CD8-positive, alpha-beta memory T cell (primary cell): Measurements from ENCODE around the gene FAT1. TPM values are rescaled to one million over a fixed set of nuclear protein-coding genes. Genes with fewer than 3 reads are reported as not detected.
A peak's percentile ranks its signal among the peaks of the same experiment; 100 is the strongest.

Source experiments
- CTCF ChIA-PET: fragments of 350-600 bp; sonication (Branson Sonifier 250); formaldehyde crosslinking; loops from one replicate; lab custom pipeline; 2021; ENCODE audit warnings: antibody characterized with exemption; lab: Charles Lee
- POLR2A ChIA-PET: fragments of 350-600 bp; sonication (Branson Sonifier 250); formaldehyde crosslinking; loops from one replicate; lab custom pipeline; 2021; ENCODE audit warnings: antibody characterized with exemption; lab: Charles Lee
- DNase-seq, 5 donors: peaks; one replicate each; pipeline versions ENCODE4 v3.0.0 to v3.0.0-alpha.2; 2020 to 2022; ENCODE audit warnings: mixed read lengths in 1 of 5
- H3K27ac ChIP-seq: one replicate; pipeline ENCODE4 v1.7.0; 2013; ENCODE audit warnings: low read depth, mild to moderate bottlenecking, low read length, moderate library complexity
- H3K27me3 ChIP-seq: 2 replicates; pipeline ENCODE4 v1.7.0; 2013; ENCODE audit warnings: low read length, mild to moderate bottlenecking; ENCODE audit not compliant: insufficient read depth, poor library complexity, severe bottlenecking
- H3K36me3 ChIP-seq: 2 replicates; pipeline ENCODE4 v1.7.0; 2013; ENCODE audit warnings: mild to moderate bottlenecking, low read length, moderate library complexity; ENCODE audit not compliant: insufficient read depth
- H3K4me1 ChIP-seq: 2 replicates; pipeline ENCODE4 v1.7.0; 2013; ENCODE audit warnings: mild to moderate bottlenecking, low read length, moderate library complexity; ENCODE audit not compliant: insufficient read depth
- H3K4me3 ChIP-seq: 2 replicates; pipeline ENCODE4 v1.7.0; 2013; ENCODE audit warnings: mild to moderate bottlenecking, low read length
- H3K9me3 ChIP-seq: 2 replicates; pipeline ENCODE4 v1.7.0; 2013; ENCODE audit warnings: mild to moderate bottlenecking, low read length
- H3K27ac Mint-ChIP-seq, 8 donors: one replicate each; pipeline ENCODE4 v1.8.0; 2020 to 2021; ENCODE audit warnings: mixed read lengths in 8 of 8, mild to moderate bottlenecking in 6 of 8, inconsistent platforms in 3 of 8, moderate library complexity in 3 of 8
- H3K27me3 Mint-ChIP-seq, 2 donors: one replicate each; pipeline ENCODE4 v1.8.0; 2020 to 2021; ENCODE audit warnings: mixed read lengths in 2 of 2, mild to moderate bottlenecking in 1 of 2, moderate library complexity in 1 of 2
- H3K36me3 Mint-ChIP-seq, 3 donors: one replicate each; pipeline ENCODE4 v1.8.0; 2020 to 2021; ENCODE audit warnings: mixed read lengths in 3 of 3, inconsistent platforms in 1 of 3, mild to moderate bottlenecking in 1 of 3
- H3K4me1 Mint-ChIP-seq, 3 donors: one replicate each; pipeline ENCODE4 v1.8.0; 2020 to 2021; ENCODE audit warnings: mixed read lengths in 3 of 3, inconsistent platforms in 1 of 3, mild to moderate bottlenecking in 1 of 3
- H3K4me3 Mint-ChIP-seq, 7 donors: one replicate each; pipeline ENCODE4 v1.8.0; 2020 to 2021; ENCODE audit warnings: mixed read lengths in 7 of 7, mild to moderate bottlenecking in 6 of 7, moderate library complexity in 4 of 7, inconsistent platforms in 2 of 7
- H3K9me3 Mint-ChIP-seq, 5 donors: one replicate each; pipeline ENCODE4 v1.8.0; 2020 to 2022; ENCODE audit warnings: mixed read lengths in 5 of 5, mild to moderate bottlenecking in 3 of 5, moderate library complexity in 2 of 5, inconsistent platforms in 1 of 5
- polyA plus RNA-seq: library from polyadenylated mRNA; unstranded; fragments of 300-500 nt; fragmentation: Illumina TruSeq; gene quantifications from one replicate; pipeline ENCODE4 v1.2.3, GENCODE V29; 2021
- total RNA-seq, 2 experiments: library from RNA; stranded (reverse); gene quantifications; one replicate each; pipeline ENCODE4 v1.2.3, GENCODE V29; 2021

Gene FAT1
- total and polyA plus RNA-seq, 3 experiments from 2014 or later, result not detected

DNA sequence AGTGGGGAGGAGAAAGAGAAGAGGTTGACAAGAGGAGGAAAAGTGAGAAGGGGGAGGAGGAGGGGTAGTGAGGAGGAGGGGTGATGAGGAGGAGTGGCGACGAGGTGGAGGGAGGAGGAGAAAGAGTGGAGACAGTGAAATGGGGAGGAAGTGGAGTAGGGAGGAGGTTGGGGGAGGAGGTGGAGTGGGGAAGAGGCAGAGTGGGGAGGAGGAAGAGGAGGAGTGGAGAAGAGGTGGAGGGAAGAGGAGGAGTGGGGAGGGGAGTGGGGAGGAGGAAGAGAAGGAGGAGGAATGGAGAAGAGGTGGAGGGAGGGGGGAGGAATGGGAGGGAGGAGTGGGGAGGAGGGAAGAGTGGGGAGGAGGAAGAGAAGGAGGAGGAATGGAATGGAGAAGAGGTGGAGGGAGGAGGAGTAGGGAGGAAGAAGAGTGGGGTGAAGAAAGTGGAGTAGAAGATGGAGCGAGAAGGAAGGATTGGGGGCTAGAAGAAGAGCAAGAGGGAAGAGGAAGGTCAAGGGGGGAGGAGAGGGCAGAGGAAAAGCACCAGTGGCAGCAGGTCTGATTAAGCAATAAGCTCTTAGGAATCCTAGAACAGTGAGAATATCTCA lies 118.3 kb downstream of the FAT1 start:
- no peaks in the 10 kb centered on the region for H3K36me3 Mint-ChIP-seq
- no peaks in the 10 kb centered on the region for H3K4me1 Mint-ChIP-seq
- no peak for DNase-seq
- H3K9me3 ChIP-seq, result no peaks in the 10 kb centered on the region
- no peaks in the 10 kb centered on the region for H3K4me1 ChIP-seq
- no peak overlapping the region for H3K27ac Mint-ChIP-seq
- H3K36me3 ChIP-seq, result no peaks in the 10 kb centered on the region
- peaks cover 0 to 15% (median 3%) of the 10 kb centered on the region in 5 donors for H3K9me3 Mint-ChIP-seq
- no peaks in the 10 kb centered on the region for H3K27me3 ChIP-seq
- ChIA-PET POLR2A (no interaction called here), CTCF (no interaction called here)
- H3K27me3 Mint-ChIP-seq, result peaks cover 0 to 2% of the 10 kb centered on the region in 2 donors
- no peak overlapping the region for H3K4me3 Mint-ChIP-seq
- no peak overlapping the region for H3K27ac ChIP-seq
- H3K4me3 ChIP-seq, result no peak overlapping the region

DNA sequence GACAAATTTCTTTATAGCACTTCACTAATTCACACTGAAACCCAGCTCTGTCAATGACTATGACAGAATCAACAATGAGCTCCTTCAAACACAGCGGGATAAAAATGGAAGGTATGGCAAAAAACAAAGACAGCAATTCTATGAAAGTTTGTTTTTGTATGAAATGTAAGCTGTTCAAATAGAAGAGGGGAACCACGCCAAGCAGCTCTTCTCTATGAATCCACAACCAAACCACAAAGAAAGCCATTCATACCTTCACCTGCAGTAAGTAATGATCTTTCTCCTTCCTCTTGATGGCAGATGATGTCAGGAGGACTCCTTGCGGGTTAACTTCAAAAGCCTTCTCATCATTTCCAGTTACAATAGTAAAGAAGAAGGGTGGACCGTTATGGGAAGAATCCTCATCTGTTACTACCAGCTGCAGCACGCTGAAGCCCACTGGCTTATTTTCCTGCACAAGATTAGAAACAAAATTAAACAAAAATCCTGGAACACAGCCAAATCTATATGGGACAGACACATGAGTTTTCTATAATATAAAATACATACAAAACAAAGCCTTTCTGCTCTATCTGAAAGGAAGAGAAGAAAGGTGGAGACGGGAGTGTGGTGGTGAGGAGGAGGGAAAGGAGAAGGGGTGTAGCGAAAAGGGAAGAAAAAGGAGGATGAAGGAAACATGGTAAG lies 119.4 kb downstream of the FAT1 start:
- Histone ChIP-seq H3K27me3 (no peaks in the 10 kb centered on the region), H3K4me3 (no peak overlapping the region), H3K36me3 (no peaks in the 10 kb centered on the region), H3K4me1 (no peaks in the 10 kb centered on the region), H3K27ac (no peak overlapping the region), H3K9me3 (no peaks in the 10 kb centered on the region)
- H3K27me3 Mint-ChIP-seq, result peaks cover 0 to 2% of the 10 kb centered on the region in 2 donors
- H3K9me3 Mint-ChIP-seq, result peaks cover 0 to 16% (median 0%) of the 10 kb centered on the region in 5 donors
- no peaks in the 10 kb centered on the region for H3K4me1 Mint-ChIP-seq
- no peaks in the 10 kb centered on the region for H3K36me3 Mint-ChIP-seq
- H3K4me3 Mint-ChIP-seq, result no peak overlapping the region
- ChIA-PET POLR2A (no interaction called here), CTCF (no interaction called here)
- no peak for DNase-seq
- no peak overlapping the region for H3K27ac Mint-ChIP-seq

DNA sequence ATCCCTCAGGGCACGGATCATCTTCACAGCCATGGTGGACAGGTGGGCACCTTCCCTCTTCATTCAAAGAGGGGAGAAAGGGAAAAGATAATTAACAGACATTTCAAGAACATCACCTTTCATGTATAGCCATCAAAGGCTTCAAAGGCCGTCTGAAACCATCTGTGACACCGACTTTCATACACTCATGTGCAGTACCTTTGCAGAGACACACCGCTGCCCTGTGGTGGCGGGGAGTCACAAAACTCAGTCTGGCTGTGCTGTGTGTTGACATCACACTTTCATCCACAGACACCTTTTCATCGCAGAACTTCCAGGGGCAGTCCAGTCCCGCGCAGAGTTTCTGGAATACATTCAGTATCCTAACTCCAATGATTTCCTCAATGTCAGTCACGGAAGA lies 120.7 kb downstream of the FAT1 start:
- no peaks in the 10 kb centered on the region for H3K27me3 ChIP-seq
- ChIA-PET POLR2A (no interaction called here), CTCF (no interaction called here)
- no peaks in the 10 kb centered on the region for H3K9me3 ChIP-seq
- H3K36me3 ChIP-seq, result no peaks in the 10 kb centered on the region
- no peaks in the 10 kb centered on the region for H3K4me1 Mint-ChIP-seq
- no peak overlapping the region for H3K27ac Mint-ChIP-seq
- no peaks in the 10 kb centered on the region for H3K4me1 ChIP-seq
- H3K4me3 ChIP-seq, result no peak overlapping the region
- no peaks in the 10 kb centered on the region for H3K36me3 Mint-ChIP-seq
- H3K27me3 Mint-ChIP-seq, result peaks cover 0 to 2% of the 10 kb centered on the region in 2 donors
- H3K9me3 Mint-ChIP-seq, result peaks cover 0 to 16% (median 0%) of the 10 kb centered on the region in 5 donors
- no peak overlapping the region for H3K4me3 Mint-ChIP-seq
- no peak overlapping the region for H3K27ac ChIP-seq
- DNase-seq, result no peak

DNA sequence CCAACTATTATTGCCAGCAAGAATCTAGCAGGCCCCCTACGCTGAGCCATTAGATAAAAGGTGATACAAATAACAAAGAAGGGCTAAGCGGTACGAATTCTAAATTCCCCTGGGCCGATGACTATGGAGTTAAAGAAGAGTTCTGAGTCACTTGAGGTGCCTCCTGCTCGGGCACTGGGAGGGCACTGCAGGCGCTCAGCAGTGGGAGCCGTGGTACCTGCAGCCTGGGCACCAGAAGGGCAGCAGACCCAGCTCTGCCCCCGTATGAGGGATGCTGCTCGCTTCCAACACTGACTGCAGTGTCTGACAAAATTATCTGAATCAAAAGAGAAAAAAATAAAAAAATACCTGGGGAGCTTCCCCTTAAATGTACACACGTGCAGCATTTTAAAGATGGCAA lies 124.2 kb downstream of the FAT1 start:
- ChIA-PET POLR2A (no interaction called here), CTCF (interaction anchor here (1.9 kb wide), 1 partner anchor 12 kb away, joined by 6 read pairs; no protein-coding TSS in a partner anchor)
- no peaks in the 10 kb centered on the region for H3K4me1 ChIP-seq
- no peaks in the 10 kb centered on the region for H3K36me3 Mint-ChIP-seq
- no peak overlapping the region for H3K27ac Mint-ChIP-seq
- H3K4me3 ChIP-seq, result no peak overlapping the region
- H3K9me3 ChIP-seq, result no peaks in the 10 kb centered on the region
- no peak overlapping the region for H3K27ac ChIP-seq
- H3K4me3 Mint-ChIP-seq, result no peak overlapping the region
- H3K27me3 Mint-ChIP-seq, result peaks cover 0 to 2% of the 10 kb centered on the region in 2 donors
- no peaks in the 10 kb centered on the region for H3K36me3 ChIP-seq
- H3K4me1 Mint-ChIP-seq, result no peaks in the 10 kb centered on the region
- H3K27me3 ChIP-seq, result no peaks in the 10 kb centered on the region
- no peak for DNase-seq
- H3K9me3 Mint-ChIP-seq, result peaks cover 0 to 14% (median 0%) of the 10 kb centered on the region in 5 donors

DNA sequence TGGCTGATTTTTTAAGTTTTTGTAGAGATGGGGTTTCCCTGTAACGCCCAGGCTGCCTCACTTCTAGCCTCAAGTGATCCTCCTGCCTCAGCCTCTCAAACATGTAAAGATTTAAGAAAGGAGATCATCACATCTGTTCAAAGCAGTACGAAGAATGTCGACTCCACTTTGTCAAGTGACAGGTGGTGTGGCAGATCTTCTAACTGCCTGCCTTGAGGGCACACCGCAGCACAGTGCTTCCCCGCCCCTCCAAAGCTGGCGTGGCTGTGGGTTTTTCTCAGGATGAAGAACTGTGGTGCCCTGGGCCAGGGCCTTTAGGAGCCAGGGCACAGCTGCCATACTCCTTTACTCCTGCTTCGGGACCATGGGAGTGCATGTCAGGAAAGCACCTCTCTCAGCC lies 125.0 kb downstream of the FAT1 start:
- no peaks in the 10 kb centered on the region for H3K36me3 ChIP-seq
- ChIA-PET POLR2A (no interaction called here), CTCF (interaction anchor here (1.9 kb wide), 1 partner anchor 12 kb away, joined by 6 read pairs; no protein-coding TSS in a partner anchor)
- no peak overlapping the region for H3K4me3 ChIP-seq
- DNase-seq, result no peak
- H3K9me3 Mint-ChIP-seq, result peaks cover 0 to 6% (median 0%) of the 10 kb centered on the region in 5 donors
- no peaks in the 10 kb centered on the region for H3K36me3 Mint-ChIP-seq
- peak overlapping the region in 1 of 8 donors; percentile 8 for H3K27ac Mint-ChIP-seq
- H3K4me1 ChIP-seq, result no peaks in the 10 kb centered on the region
- H3K4me1 Mint-ChIP-seq, result no peaks in the 10 kb centered on the region
- peaks cover 0 to 2% of the 10 kb centered on the region in 2 donors for H3K27me3 Mint-ChIP-seq
- H3K9me3 ChIP-seq, result no peaks in the 10 kb centered on the region
- no peak overlapping the region for H3K4me3 Mint-ChIP-seq
- H3K27ac ChIP-seq, result no peak overlapping the region
- no peaks in the 10 kb centered on the region for H3K27me3 ChIP-seq

DNA sequence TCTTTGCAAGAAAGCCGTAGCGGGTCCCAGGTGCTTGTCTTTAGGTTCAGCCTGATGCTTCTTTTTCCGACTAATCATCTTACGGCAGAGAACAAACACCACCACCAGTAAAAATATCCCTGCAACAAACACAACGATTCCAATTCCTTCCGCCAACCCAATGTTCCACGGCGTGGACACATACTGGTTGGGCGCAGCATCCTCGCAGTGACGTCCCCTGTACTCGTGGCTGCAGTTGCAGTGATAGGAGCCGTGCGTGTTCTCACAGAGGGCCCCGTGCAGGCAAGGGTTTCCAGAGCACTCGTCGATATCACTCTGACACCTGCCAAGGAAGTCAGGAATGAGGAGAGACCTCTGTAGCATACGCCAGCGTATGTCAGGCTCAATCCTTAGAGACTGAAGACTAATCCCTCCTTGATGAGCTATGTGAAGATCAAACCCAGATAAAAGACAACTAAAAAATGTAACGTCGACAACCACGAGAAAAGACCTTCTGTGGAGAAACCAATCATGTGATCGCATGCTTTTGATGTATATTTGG lies 126.7 kb downstream of the FAT1 start:
- CTCF ChIA-PET, result interaction anchor here (1.7 kb wide), 1 partner anchor 10 kb away, joined by 5 read pairs; no protein-coding TSS in a partner anchor
- H3K27ac Mint-ChIP-seq, result no peak overlapping the region
- H3K9me3 Mint-ChIP-seq, result peaks cover 0 to 2% (median 0%) of the 10 kb centered on the region in 5 donors

DNA sequence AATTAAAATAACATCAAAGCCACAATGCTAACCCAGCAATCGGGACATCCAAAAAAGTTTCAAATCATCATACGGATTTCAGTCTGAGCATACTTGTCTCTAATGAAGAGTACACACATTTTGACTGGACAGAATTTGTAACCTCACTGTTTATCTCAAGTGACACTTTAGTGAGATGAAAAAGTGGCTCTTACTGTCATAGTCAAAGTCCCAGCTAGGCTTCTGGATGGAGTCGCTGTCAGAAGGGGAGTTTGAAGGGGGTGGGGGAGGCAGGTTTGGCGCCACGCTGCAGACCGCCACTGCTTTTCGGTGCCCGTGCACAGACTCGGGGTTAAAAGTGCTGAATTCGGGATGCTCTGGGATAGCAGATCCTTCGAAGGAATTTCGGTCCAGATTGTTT lies 127.3 kb downstream of the FAT1 start:
- no peaks in the 10 kb centered on the region for H3K36me3 Mint-ChIP-seq
- Histone ChIP-seq H3K36me3 (no peaks in the 10 kb centered on the region), H3K27ac (no peak overlapping the region), H3K27me3 (no peaks in the 10 kb centered on the region), H3K4me1 (no peaks in the 10 kb centered on the region), H3K9me3 (no peaks in the 10 kb centered on the region), H3K4me3 (no peak overlapping the region)
- DNase-seq, result no peak
- ChIA-PET CTCF (interaction anchor here (1.7 kb wide), 1 partner anchor 9 kb away, joined by 5 read pairs; no protein-coding TSS in a partner anchor), POLR2A (no interaction called here)
- H3K27me3 Mint-ChIP-seq, result no peaks in the 10 kb centered on the region
- H3K4me1 Mint-ChIP-seq, result no peaks in the 10 kb centered on the region
- H3K4me3 Mint-ChIP-seq, result no peak overlapping the region
- H3K9me3 Mint-ChIP-seq, result peaks cover 0 to 2% (median 0%) of the 10 kb centered on the region in 5 donors
- no peak overlapping the region for H3K27ac Mint-ChIP-seq

More for the DNA sequence above, 126.7 kb downstream of the FAT1 start:
- H3K36me3 ChIP-seq, result no peaks in the 10 kb centered on the region
- H3K4me3 Mint-ChIP-seq, result no peak overlapping the region
- POLR2A ChIA-PET, result no interaction called here
- H3K36me3 Mint-ChIP-seq, result no peaks in the 10 kb centered on the region
- H3K9me3 ChIP-seq, result no peaks in the 10 kb centered on the region
- H3K4me3 ChIP-seq, result no peak overlapping the region
- H3K27me3 ChIP-seq, result no peaks in the 10 kb centered on the region
- DNase-seq, result no peak
- H3K27ac ChIP-seq, result no peak overlapping the region
- no peaks in the 10 kb centered on the region for H3K4me1 ChIP-seq
- H3K27me3 Mint-ChIP-seq, result no peaks in the 10 kb centered on the region
- H3K4me1 Mint-ChIP-seq, result no peaks in the 10 kb centered on the region

DNA sequence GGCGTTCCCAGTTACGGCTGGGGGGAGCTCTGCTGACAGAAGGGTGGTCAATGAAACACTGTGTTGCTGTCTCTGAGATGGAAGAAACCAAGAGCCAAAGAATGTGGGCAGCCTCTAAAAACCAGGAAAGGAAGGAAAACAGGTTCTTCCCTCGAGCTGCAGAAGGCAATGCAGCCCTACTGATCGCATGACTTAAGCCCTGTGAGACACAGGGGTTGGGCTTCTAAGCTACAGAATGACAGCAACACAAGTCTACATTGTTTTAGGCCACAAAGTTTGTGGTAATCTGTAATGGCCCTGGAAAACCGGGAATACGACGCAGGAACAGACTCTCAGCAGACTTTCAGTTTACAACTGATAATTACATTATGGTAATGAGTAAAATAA lies 130.1 kb downstream of the FAT1 start:
- H3K4me3 ChIP-seq, result no peak overlapping the region
- no peak overlapping the region for H3K4me3 Mint-ChIP-seq
- H3K4me1 ChIP-seq, result no peaks in the 10 kb centered on the region
- no peak overlapping the region for H3K27ac Mint-ChIP-seq
- H3K36me3 ChIP-seq, result no peaks in the 10 kb centered on the region
- ChIA-PET CTCF (no interaction called here), POLR2A (no interaction called here)
- no peaks in the 10 kb centered on the region for H3K27me3 ChIP-seq
- no peaks in the 10 kb centered on the region for H3K9me3 ChIP-seq
- no peaks in the 10 kb centered on the region for H3K36me3 Mint-ChIP-seq
- H3K9me3 Mint-ChIP-seq, result no peaks in the 10 kb centered on the region
- no peak for DNase-seq
- peaks cover 0 to 4% of the 10 kb centered on the region in 2 donors for H3K27me3 Mint-ChIP-seq
- H3K4me1 Mint-ChIP-seq, result no peaks in the 10 kb centered on the region
- no peak overlapping the region for H3K27ac ChIP-seq
